Panc1 (cell line): Measurements from ENCODE around the gene MYBBP1A. TPM values are rescaled to one million over a fixed set of nuclear protein-coding genes. Genes with fewer than 3 reads are reported as not detected.

Source experiments
- ATAC-seq: fragments of 200-7000 bp; cut with Tn5 transposase; 2 replicates; pipeline ENCODE4 v1.9.1; 2020; ENCODE audit warnings: mild to moderate bottlenecking, moderate library complexity
- BruUV-seq: library from RNA; stranded (reverse); fragments of 400-500 nt; replicated peaks from 2 replicates; lab custom pipeline; 2021; lab: Mats Ljungman, UMichigan
- CTCF ChIA-PET: fragments of 300-600 bp; sonication (Branson Sonifier 250); formaldehyde crosslinking; loops from one replicate; lab custom pipeline; 2022; ENCODE audit warnings: antibody characterized with exemption; lab: Charles Lee
- POLR2A ChIA-PET: fragments of 300-600 bp; sonication (Branson Sonifier 250); formaldehyde crosslinking; loops from one replicate; lab custom pipeline; 2022; ENCODE audit warnings: antibody characterized with exemption; lab: Charles Lee
- DNase-seq: peaks from one replicate; pipeline ENCODE4 v3.0.0-alpha.2; 2010; ENCODE audit warnings: low read depth, low spot score
- H3K27ac ChIP-seq: 2 replicates; pipeline ENCODE4 v1.5.1; 2011; ENCODE audit warnings: mild to moderate bottlenecking, low read length, inconsistent platforms
- H3K27me3 ChIP-seq: fragments of 200-500 bp; sonication (Bioruptor generic); 2 replicates; pipeline ENCODE4 v1.6.0; 2014; ENCODE audit warnings: low read length, inconsistent platforms; ENCODE audit not compliant: control insufficient read depth, insufficient read depth
- H3K36me3 ChIP-seq: fragments of 200-500 bp; sonication (Bioruptor generic); 2 replicates; pipeline ENCODE4 v1.5.1; 2014; ENCODE audit warnings: inconsistent platforms, mild to moderate bottlenecking, low read length, moderate library complexity; ENCODE audit not compliant: control insufficient read depth, insufficient read depth
- H3K4me1 ChIP-seq: 2 replicates; pipeline ENCODE4 v1.5.1; 2011; ENCODE audit warnings: inconsistent platforms, mild to moderate bottlenecking, low read length, moderate library complexity; ENCODE audit not compliant: control insufficient read depth, insufficient read depth
- H3K4me3 ChIP-seq, 2 experiments: 2 replicates each; pipeline ENCODE4 v1.5.1; 2011 to 2012; ENCODE audit warnings: low read depth in 2 of 2, low read length in 2 of 2, mild to moderate bottlenecking in 2 of 2, inconsistent platforms in 1 of 2, moderate library complexity in 1 of 2
- H3K9me3 ChIP-seq: fragments of 200-500 bp; sonication (Bioruptor generic); 2 replicates; pipeline ENCODE4 v1.5.1; 2014; ENCODE audit warnings: low read depth, mild to moderate bottlenecking, inconsistent platforms, low read length, moderate library complexity; ENCODE audit not compliant: control insufficient read depth, insufficient read depth
- CTCF ChIP-seq: fragments of 450-650 bp; IDR thresholded peaks from 2 replicates; pipeline ENCODE4 v1.5.1; 2017; ENCODE audit warnings: mild to moderate bottlenecking
- POLR2AphosphoS5 ChIP-seq: IDR thresholded peaks from 2 replicates; pipeline ENCODE4 v1.6.1; 2012; ENCODE audit warnings: mild to moderate bottlenecking, low read depth, low read length, moderate library complexity
- REST ChIP-seq, 2 experiments: IDR thresholded peaks; 2 replicates each; pipeline ENCODE4 v1.6.1; 2011 to 2012; ENCODE audit warnings: low read depth in 2 of 2, control low read depth in 1 of 2, low read length in 1 of 2, mild to moderate bottlenecking in 1 of 2, moderate library complexity in 1 of 2; ENCODE audit not compliant: insufficient read depth in 1 of 2
- SIN3A ChIP-seq: IDR thresholded peaks from 2 replicates; pipeline ENCODE4 v1.6.1; 2012; ENCODE audit warnings: low read depth, mild to moderate bottlenecking, low read length, moderate library complexity, borderline replicate concordance; ENCODE audit not compliant: insufficient read depth
- TCF7L2 ChIP-seq: IDR thresholded peaks from 2 replicates; pipeline ENCODE4 v1.6.1; 2011; ENCODE audit warnings: mild to moderate bottlenecking, low read depth, low read length, inconsistent platforms
- in situ Hi-C: cut with HindIII; loops from 2 replicates; pipeline ENCODE4 v1.10.0; 2016; ENCODE audit warnings: low sequenced_read_pairs, low pct_unique_long_range_greater_than_20kb
- intact Hi-C: fragments of 100-400 bp; cut with micrococcal nuclease; formaldehyde crosslinking; loops from one replicate; pipeline ENCODE4 v1.10.0; 2022; ENCODE audit not compliant: unreplicated experiment
- total RNA-seq: library from RNA; stranded (reverse); gene quantifications from one replicate; pipeline ENCODE4 v1.2.1, GENCODE V29; 2021; ENCODE audit not compliant: unreplicated experiment

The MYBBP1A gene
- total RNA-seq, 1 experiment from 2014 or later: 95.6 TPM

GRCh38 chr17:4594931-4595684, 39.9 kb upstream of the MYBBP1A start:
- intact Hi-C loops (no loop called here), in situ Hi-C loops (no loop called here)
- no peak; the same call in 1 of the 2 replicates for TF ChIP-seq CTCF
- no peak for TF ChIP-seq TCF7L2
- no peaks in the 10 kb centered on the region for H3K36me3 ChIP-seq
- ChIA-PET CTCF (no interaction called here), POLR2A (no interaction called here)
- H3K4me1 ChIP-seq: no peaks in the 10 kb centered on the region
- H3K27me3 ChIP-seq: no peaks in the 10 kb centered on the region
- no peaks in the 10 kb centered on the region for H3K9me3 ChIP-seq
- H3K4me3 ChIP-seq: no peak overlapping the region
- ATAC-seq (0 out of 2 replicates have a peak, but pooled peaks have one; percentile 32), DNase-seq (no peak)
- BruUV-seq: no TSS peak
- H3K27ac ChIP-seq: no peak overlapping the region

- Histone ChIP-seq H3K9me3 (no peaks in the 10 kb centered on the region), H3K4me3 (no peak overlapping the region), H3K27ac (no peak overlapping the region), H3K4me1 (no peaks in the 10 kb centered on the region), H3K27me3 (no peaks in the 10 kb centered on the region), H3K36me3 (no peaks in the 10 kb centered on the region)
- in situ Hi-C loops: no loop called here
- TF ChIP-seq TCF7L2: no peak
- TF ChIP-seq SIN3A: no peak
- TF ChIP-seq REST (IDR thresholded peaks at IDR 0.05; ENCODE audit: insufficient read depth in 1 of 2, low read depth in 2 of 2, low read length in 1 of 2): no peak
- TF ChIP-seq POLR2AphosphoS5: no peak
- TF ChIP-seq CTCF: no peak
- no peak for ATAC-seq
- intact Hi-C loops: no loop called here
- POLR2A ChIA-PET: no interaction called here
- no peak for DNase-seq
- CTCF ChIA-PET: no interaction called here
- no TSS peak for BruUV-seq
Measured at GRCh38 chr17:4594406-4594805, 39.2 kb upstream of the MYBBP1A start.
